HG03521 (cell line): ENCODE measurements around the gene SNX5.

ENCODE experiments used
- ATAC-seq: cut with Tn5 transposase; IDR thresholded peaks from one replicate; pipeline ENCODE4 v1.9.1; 2021; ENCODE audit warnings: mild to moderate bottlenecking, moderate library complexity; ENCODE audit not compliant: unreplicated experiment

The SNX5 gene

GRCh38 chr20:17968366-17969277 is at the start of gene SNX5, which contains the start of gene MGME1:
TSS of gene SNX5 (minus strand) at chr20:17968794. CDS start at chr20:17968425, 369 bp downstream.
TSS of gene MGME1 (plus strand) at chr20:17969018. CDS start at chr20:17969860, 842 bp downstream.
- ATAC-seq: peak; percentile 77

- no peak for ATAC-seq
Observed at GRCh38 chr20:18018100-18018499, 49.5 kb upstream of the SNX5 start.

GRCh38 chr20:18016772-18017171 is 48.2 kb upstream of the SNX5 start:
- ATAC-seq: no peak

DNA sequence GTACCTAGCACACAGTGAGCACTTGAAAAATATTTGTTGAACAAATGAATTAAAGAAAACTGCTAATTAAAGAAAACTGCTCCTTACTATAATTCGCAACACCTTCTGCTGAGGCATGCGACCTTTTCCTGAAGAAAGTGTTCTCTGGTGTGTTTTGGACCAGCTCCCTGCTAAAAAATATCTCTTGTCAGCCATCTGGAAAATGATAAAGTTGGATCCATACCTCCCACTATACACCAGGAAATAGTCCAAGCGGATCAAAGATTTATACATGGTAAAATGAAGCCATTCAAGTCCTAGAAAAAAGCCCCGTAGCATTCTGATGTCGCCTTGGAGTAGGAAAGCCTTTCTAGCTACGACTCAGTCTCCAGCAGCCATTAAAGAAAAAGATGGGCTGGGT is 45.8 kb upstream of the SNX5 start:
- no peak for ATAC-seq

DNA sequence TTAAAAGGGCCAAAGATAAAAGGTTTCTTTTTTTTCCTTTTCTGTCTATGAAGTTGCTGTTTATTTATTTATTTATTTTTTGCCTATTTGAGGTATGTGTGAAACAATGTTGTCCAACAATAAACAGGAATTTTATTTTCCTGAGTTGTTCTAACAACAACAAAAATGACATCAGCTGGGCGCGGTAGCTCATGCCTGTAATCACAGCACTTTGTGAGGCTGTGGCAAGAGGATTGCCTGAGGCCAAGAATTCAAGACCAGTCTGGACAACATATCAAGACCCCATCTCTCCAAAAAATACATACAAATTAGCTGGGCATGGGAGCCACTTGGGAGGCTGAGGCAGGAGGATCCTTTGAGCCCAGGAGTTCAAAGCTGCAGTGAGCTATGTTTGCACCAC is 44.3 kb upstream of the SNX5 start:
- ATAC-seq: no peak

- ATAC-seq: no peak
Observed at GRCh38 chr20:18011951-18012645, 43.5 kb upstream of the SNX5 start.

- no peak for ATAC-seq
Observed at GRCh38 chr20:18011482-18011881, 42.9 kb upstream of the SNX5 start.

GRCh38 chr20:18009116-18009515 is 40.5 kb upstream of the SNX5 start:
- no peak for ATAC-seq

- no peak for ATAC-seq
Observed at GRCh38 chr20:18007534-18008292, 39.1 kb upstream of the SNX5 start.

DNA sequence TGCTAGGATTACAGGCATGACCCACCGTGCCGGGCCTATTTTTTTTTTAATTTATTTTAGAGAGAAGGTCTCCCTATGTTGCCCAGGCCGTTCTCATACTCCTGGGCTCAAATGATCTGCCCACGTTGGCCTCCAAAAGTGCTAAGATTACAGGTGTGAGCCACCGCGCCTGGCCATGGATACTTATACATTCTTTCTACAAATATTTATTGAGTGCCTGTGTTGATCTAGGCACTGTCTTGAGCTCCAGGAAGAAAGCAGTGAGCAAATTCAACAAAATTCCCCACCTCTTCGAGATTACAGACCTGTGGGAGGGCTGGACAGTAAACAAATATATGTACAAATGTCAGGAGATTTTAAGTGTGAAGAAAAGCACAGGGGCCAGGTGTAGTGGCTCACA is 38.1 kb upstream of the SNX5 start:
- ATAC-seq: no peak

GRCh38 chr20:18005990-18006364 is 37.4 kb upstream of the SNX5 start:
- ATAC-seq: no peak

DNA sequence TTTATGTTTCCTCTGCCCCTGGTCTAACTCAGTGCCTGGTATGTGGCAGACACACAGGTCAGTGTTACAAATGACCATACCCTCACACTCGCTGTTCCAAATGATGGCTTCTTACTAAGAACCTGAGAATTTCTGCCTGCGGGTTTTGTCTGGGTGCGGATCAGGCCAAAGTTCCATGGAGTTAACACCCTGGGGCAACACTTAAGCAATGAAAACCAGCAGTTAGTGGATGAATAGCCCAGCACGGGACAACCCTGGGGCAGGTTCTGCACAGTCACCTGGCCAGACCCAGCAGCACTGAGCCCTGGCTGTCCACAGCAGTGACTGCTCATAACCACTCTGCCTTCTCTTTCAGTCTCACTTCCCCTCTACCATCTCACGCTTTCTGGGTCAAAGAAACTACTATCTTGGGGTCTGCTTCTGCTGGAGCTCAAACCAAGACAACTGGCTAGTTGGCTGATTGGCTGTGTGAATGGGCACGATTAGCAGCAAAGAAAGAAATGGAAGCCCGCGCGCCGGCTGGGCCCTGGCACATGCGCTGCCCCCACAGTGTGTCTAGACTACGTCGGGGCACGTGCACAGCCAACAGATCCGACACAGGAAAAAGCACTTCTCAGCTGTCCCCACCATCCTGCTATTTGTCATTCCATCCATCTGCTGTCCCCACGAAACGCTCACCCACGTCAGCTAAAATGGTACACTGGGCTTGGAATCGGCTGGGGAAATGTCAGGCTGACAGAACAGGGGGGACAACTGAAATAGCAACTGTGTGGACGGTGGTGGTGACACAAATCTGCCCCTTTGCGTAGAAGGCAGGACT is 36.8 kb upstream of the SNX5 start:
- peak; percentile 90 for ATAC-seq

DNA sequence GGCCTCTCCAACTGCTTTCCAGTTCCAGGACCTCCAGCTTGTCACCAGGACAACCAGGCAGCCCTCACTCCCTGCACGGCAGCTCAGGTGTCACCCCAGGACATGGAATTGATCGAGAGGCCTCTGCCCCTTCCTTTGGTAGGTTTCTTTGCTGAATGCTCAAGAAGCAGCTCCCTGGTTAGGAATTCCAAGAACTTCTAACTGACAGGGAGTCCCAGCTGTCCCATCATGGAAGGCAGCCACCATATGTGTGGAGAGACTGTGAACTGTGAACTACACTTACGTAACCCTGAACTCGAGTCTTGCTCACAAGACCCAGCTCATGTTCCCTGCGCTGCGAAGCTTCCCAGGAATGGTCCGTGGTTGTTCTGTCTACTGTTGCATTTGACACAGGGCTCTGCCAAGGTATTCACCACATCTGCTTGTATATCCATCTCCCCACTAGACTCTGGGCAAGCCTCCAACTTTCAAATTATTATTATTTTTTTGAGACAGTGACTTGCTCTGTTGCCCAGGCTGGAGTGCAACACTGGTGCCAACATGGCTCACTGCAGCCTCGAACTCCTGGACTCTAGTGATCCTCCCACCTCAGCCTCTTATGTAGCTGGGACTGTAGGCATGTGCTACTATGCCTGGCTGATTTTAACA is 35.9 kb upstream of the SNX5 start:
- no peak for ATAC-seq

DNA sequence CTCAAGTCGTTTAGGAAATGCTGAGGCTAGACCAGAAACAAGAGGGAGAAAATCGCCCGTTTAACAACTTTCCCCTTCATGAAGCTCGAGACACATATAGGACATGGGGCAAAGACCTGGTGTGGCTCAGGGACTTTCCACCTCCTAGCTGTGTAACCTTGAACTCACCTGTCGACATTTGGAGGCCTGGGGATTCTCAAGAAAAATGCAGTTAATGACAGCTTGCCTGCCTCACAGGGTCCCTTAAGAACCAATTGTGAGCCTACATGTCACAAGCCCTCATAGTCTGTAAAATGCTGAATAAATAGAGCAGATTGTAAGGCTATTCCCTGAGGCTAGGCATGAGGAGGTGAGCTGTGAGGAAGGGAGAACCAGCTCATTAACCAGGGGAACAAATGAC is 35.3 kb upstream of the SNX5 start:
- ATAC-seq: no peak

- ATAC-seq: no peak
Observed at GRCh38 chr20:18001131-18001921, 32.7 kb upstream of the SNX5 start.

GRCh38 chr20:17999566-17999965 is 31.0 kb upstream of the SNX5 start:
- no peak for ATAC-seq

GRCh38 chr20:17998446-17998845 is 29.9 kb upstream of the SNX5 start:
- ATAC-seq: no peak

DNA sequence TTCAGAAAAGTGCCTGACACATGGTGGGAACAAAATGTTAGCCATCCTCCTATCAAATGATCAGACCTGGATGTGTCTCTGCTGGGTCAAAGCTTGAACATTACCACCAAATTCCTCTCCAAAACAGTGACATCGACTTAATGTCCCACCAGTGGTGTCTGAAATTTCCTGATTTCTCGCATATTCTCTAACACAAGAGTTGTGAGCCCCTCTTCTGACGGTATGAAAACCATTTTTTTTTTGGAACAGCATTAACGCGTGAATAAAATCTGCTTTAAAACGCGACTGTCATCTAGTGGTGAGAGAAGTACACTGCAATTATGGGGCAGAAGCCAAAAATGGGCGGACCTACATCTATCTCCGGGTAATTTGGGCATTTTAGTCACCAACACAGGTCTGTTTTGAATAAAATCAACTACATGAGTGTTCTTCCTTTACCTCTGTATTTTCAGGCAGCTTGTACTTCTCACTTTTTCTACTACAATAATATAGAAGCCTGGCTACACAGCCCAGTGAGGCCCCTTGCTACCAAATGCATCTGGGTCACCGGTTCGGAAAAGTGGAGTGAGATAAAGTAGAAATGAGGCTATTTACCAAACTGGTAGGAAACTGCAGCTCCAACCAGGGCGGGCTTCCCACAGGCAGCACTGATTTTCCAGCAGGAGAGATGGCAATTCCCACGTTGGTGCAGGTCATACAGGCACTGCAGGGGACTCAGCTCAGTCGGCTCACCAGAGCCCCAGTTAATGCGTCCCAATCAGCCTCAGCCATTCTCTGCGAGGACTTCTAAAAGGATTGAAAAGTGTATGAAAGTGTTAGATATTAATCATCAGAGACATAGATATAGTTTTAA is 27.6 kb upstream of the SNX5 start:
- ATAC-seq: no peak
